H1 (cell line): ENCODE measurements around the gene UCKL1. TPM values are rescaled to one million over a fixed set of nuclear protein-coding genes. Genes with fewer than 3 reads are reported as not detected.

Source experiments
- ASH2L ChIP-seq: fragments of 200-600, 300-600 bp; sonication (generic); IDR thresholded peaks from one replicate; pipeline ENCODE4 v1.7.1; 2017; ENCODE audit warnings: low read length
- TCF12 ChIP-seq: IDR thresholded peaks from 2 replicates; pipeline ENCODE4 v1.6.1; 2011; ENCODE audit warnings: low read depth, mild to moderate bottlenecking, low read length
- polyA plus RNA-seq, 7 experiments: library from polyadenylated mRNA; depleted of rRNA in 3 of 7; stranded (reverse) in 5 of 7; unstranded in 2 of 7; fragments of >200 nt in 5 of 7; fragments of 200-250 nt in 2 of 7; gene quantifications; 1 replicate in 5 of 7; 2 replicates in 1 of 7; 4 replicates in 1 of 7; pipeline versions ENCODE4 v1.2.1 to v1.2.3, GENCODE V29; 2011 to 2013; ENCODE audit warnings: missing spikeins in 2 of 7, mixed read lengths in 2 of 7
- total RNA-seq: library from RNA; stranded (reverse); fragmentation: NEBNext Ultra II Directional; extraction: Animal tissue kit (Norgen Biotek cat#: 25700); gene quantifications from 2 replicates; pipeline ENCODE4 v1.2.1, GENCODE V29; 2021
- TF ChIP-seq, protein P1 (sequence below): IDR thresholded peaks from 2 replicates; pipeline ENCODE4 v1.6.1; 2012; ENCODE audit warnings: inconsistent platforms
- TF ChIP-seq, protein P2 (sequence below): IDR thresholded peaks from 2 replicates; pipeline ENCODE4 v1.6.1; 2011; ENCODE audit warnings: low read depth, mild to moderate bottlenecking, low read length; ENCODE audit not compliant: insufficient read depth

The UCKL1 gene
- total and polyA plus RNA-seq, 2 of the 8 experiments (the other 6 are each of a cell fraction or from before 2014, with no cell fraction given), result 36.5 to 91.2 TPM

DNA sequence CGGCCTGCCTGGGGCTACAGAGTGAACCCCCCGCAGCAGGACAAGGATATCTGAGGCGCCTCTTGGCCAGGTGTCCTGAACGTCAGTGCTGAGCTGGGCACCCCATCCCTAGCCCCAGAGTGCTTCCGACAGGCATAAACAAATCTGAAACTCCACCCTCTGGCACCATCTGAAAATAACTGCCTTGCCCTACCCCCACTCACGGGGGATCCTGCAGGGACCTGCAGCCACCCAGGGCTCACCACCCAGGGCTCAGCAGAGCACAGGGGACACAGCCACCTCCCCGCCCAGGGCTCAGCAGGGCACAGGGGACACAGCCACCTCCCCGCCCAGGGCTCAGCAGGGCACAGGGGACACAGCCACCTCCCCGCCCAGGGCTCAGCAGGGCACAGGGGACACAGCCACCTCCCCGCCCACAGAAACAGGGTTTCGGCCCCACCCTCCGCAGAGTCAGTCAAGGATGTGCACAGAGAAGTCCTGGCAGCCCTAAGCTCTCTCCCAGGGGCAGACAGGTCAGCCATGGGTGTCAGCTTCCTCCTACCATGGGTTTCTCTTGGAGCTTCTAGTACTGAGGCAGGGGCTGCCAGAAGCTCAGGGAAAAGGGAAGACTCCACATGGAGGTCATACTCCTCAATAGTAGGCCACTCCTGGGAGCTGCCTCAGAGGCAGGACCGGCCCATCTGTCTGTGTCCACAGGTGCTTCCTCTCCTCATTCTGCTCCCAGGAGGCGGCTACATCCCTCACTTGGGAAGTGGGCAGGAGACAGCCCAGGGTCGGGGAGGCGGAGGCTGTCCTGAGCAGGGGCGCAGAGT, 4.6 kb downstream of the UCKL1 start (continued):
- TF ChIP-seq TCF12 (no peak), ASH2L (no peak)
- TF ChIP-seq, protein P1, sequence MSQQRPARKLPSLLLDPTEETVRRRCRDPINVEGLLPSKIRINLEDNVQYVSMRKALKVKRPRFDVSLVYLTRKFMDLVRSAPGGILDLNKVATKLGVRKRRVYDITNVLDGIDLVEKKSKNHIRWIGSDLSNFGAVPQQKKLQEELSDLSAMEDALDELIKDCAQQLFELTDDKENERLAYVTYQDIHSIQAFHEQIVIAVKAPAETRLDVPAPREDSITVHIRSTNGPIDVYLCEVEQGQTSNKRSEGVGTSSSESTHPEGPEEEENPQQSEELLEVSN, result no peak
- TF ChIP-seq, protein P2, sequence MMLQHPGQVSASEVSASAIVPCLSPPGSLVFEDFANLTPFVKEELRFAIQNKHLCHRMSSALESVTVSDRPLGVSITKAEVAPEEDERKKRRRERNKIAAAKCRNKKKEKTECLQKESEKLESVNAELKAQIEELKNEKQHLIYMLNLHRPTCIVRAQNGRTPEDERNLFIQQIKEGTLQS, result no peak
